Femur (tissue), 1 donor: ENCODE measurements around the gene MUC21.
"Not testable (repeated sequence)": the region's sequence is repeated elsewhere in the genome, so short reads cannot be mapped to it uniquely, and the experiment has no call there.

ENCODE experiments used
- DNase-seq: peaks from one replicate; pipeline ENCODE4 v3.0.0-alpha.2; 2017

MUC21 gene

GRCh38 chr6:30983439-30983838 is at the start of gene MUC21:
Gene MUC21 (plus strand): TSS chr6:30983718. CDS start chr6:30983959, 241 bp downstream.
- DNase-seq: no peak

- DNase-seq: no peak
Observed at GRCh38 chr6:30935018-30935417, 48.5 kb upstream of the MUC21 start.

- DNase-seq: no peak
Observed at GRCh38 chr6:30937265-30937664, 46.3 kb upstream of the MUC21 start.

GRCh38 chr6:30938730-30939129 is 44.8 kb upstream of the MUC21 start:
- no peak for DNase-seq

GRCh38 chr6:30939473-30939872 is 44.0 kb upstream of the MUC21 start:
- DNase-seq: no peak

GRCh38 chr6:30940361-30940986 is 43.0 kb upstream of the MUC21 start, which contains the start of gene MUCL3:
Gene MUCL3 (plus strand): TSS chr6:30940973. CDS start chr6:30941000, 27 bp downstream.
- DNase-seq: no peak

- peak; percentile 53 for DNase-seq
Observed at GRCh38 chr6:30942338-30943060, 41.0 kb upstream of the MUC21 start.

GRCh38 chr6:30944051-30944450 is 39.5 kb upstream of the MUC21 start:
- DNase-seq: no peak

GRCh38 chr6:30945281-30945680 is 38.2 kb upstream of the MUC21 start:
- DNase-seq: no peak

- DNase-seq: no peak
Observed at GRCh38 chr6:30947231-30947630, 36.3 kb upstream of the MUC21 start.

- no peak for DNase-seq
Observed at GRCh38 chr6:30948811-30949210, 34.7 kb upstream of the MUC21 start.

GRCh38 chr6:30951907-30952469 is 31.5 kb upstream of the MUC21 start:
- DNase-seq: no peak

GRCh38 chr6:30954631-30955366 is 28.7 kb upstream of the MUC21 start:
- no peak for DNase-seq

GRCh38 chr6:30955367-30956042 is 28.0 kb upstream of the MUC21 start:
- peak; percentile 53 for DNase-seq

GRCh38 chr6:30957716-30958115 is 25.8 kb upstream of the MUC21 start:
- no peak for DNase-seq

- DNase-seq: no peak
Observed at GRCh38 chr6:30960907-30961673, 22.4 kb upstream of the MUC21 start.

- DNase-seq: no peak
Observed at GRCh38 chr6:30962716-30963115, 20.8 kb upstream of the MUC21 start.

GRCh38 chr6:30963641-30964040 is 19.9 kb upstream of the MUC21 start:
- DNase-seq: no peak

- no peak for DNase-seq
Observed at GRCh38 chr6:30964075-30964474, 19.4 kb upstream of the MUC21 start.

GRCh38 chr6:30965140-30965601 is 18.3 kb upstream of the MUC21 start:
- no peak for DNase-seq

GRCh38 chr6:30966154-30966553 is 17.4 kb upstream of the MUC21 start:
- no peak for DNase-seq

GRCh38 chr6:30969171-30969570 is 14.3 kb upstream of the MUC21 start:
- not testable (repeated sequence) for DNase-seq
